CD4-positive, alpha-beta T cell treated with Interleukin-17A for 4 hours (primary cell): ENCODE data around the gene GPR89A.

Experiments
- DNase-seq: peaks from one replicate; pipeline ENCODE4 v3.0.0-alpha.2; 2020; ENCODE audit warnings: mixed read lengths

GPR89A gene

GRCh38 chr1:145719230-145720079 is 111.7 kb downstream of the GPR89A start, which contains the start of gene CD160:
TSS of gene CD160 (plus strand) at chr1:145719499. CDS start at chr1:145728328, 8,829 bp downstream.
- DNase-seq: no peak
